GM12878 (cell line): Measurements from ENCODE around the gene SPATA20. TPM values are rescaled to one million over a fixed set of nuclear protein-coding genes. Genes with fewer than 3 reads are reported as not detected.

Experiments used
- ATAC-seq: fragments of 200-7000 bp; cut with Tn5 transposase; 3 replicates; pipeline ENCODE4 v1.9.1; 2020; ENCODE audit warnings: mild to moderate bottlenecking, moderate library complexity
- BruUV-seq: library from RNA; stranded (reverse); fragments of 400-500 nt; replicated peaks from 2 replicates; lab custom pipeline; 2021; lab: Mats Ljungman, UMichigan
- CTCF ChIA-PET: fragments of 300-600 bp; sonication (Branson Sonifier 250); formaldehyde crosslinking; extraction: SDS; loops from one replicate; lab custom pipeline; 2021; ENCODE audit warnings: inconsistent platforms; lab: Yijun Ruan, JAX
- POLR2A ChIA-PET: fragments of 350-600 bp; formaldehyde crosslinking; extraction: SDS; loops from one replicate; lab custom pipeline; 2021; ENCODE audit warnings: inconsistent platforms; lab: Charles Lee
- RAD21 ChIA-PET: fragments of 300-600 bp; sonication (Branson Sonifier 250); formaldehyde crosslinking; loops from one replicate; lab custom pipeline; 2023; ENCODE audit warnings: antibody characterized with exemption; ENCODE audit not compliant: unreplicated experiment; lab: Charles Lee
- SMC1A ChIA-PET: fragments of 300-600 bp; sonication (Branson Sonifier 250); formaldehyde crosslinking; loops from one replicate; lab custom pipeline; 2023; ENCODE audit not compliant: unreplicated experiment, uncharacterized antibody; lab: Charles Lee
- DNase-seq: peaks from one replicate; pipeline ENCODE4 v3.0.0-alpha.2; 2011; ENCODE audit warnings: low read depth, low spot score
- FAIRE-seq: peaks from 3 replicates; lab custom pipeline; 2011; peaks lifted over from hg19 to GRCh38; lab: Jason Lieb, UNC
- H2AFZ ChIP-seq: 2 replicates; pipeline ENCODE4 v1.6.0; 2011; ENCODE audit warnings: low read depth, low read length, control low read depth; ENCODE audit not compliant: control insufficient read depth
- H3K27ac ChIP-seq: 2 replicates; pipeline ENCODE4 v1.5.1; 2011; ENCODE audit warnings: control low read depth; ENCODE audit not compliant: control insufficient read depth, insufficient read depth
- H3K27me3 ChIP-seq, 2 experiments: replicated peaks in 1 of 2; 2 replicates each; pipeline versions ENCODE4 v1.6.0 to v1.6.1; 2011; ENCODE audit warnings: low read length in 1 of 2; ENCODE audit not compliant: control insufficient read depth in 2 of 2, insufficient read depth in 2 of 2
- H3K36me3 ChIP-seq, 2 experiments: 2 replicates each; pipeline ENCODE4 v1.5.1; 2011; ENCODE audit warnings: low read length in 1 of 2; ENCODE audit not compliant: control insufficient read depth in 2 of 2, insufficient read depth in 2 of 2
- H3K4me1 ChIP-seq: 2 replicates; pipeline ENCODE4 v1.6.1; 2011; ENCODE audit warnings: mild to moderate bottlenecking, low read length, moderate library complexity, mixed read lengths; ENCODE audit not compliant: control insufficient read depth, insufficient read depth
- H3K4me2 ChIP-seq: 2 replicates; pipeline ENCODE4 v1.6.0; 2011; ENCODE audit warnings: control low read depth; ENCODE audit not compliant: control insufficient read depth, insufficient read depth
- H3K4me3 ChIP-seq: fragments of 200-600 bp; sonication (generic); 2 replicates; pipeline ENCODE4 v1.5.1; 2016
- H3K79me2 ChIP-seq: 2 replicates; pipeline ENCODE4 v1.6.0; 2011; ENCODE audit warnings: low read length; ENCODE audit not compliant: control insufficient read depth, insufficient read depth
- H3K9ac ChIP-seq: 2 replicates; pipeline ENCODE4 v1.8.0; 2011; ENCODE audit warnings: low read length, control low read depth, mixed read lengths; ENCODE audit not compliant: control insufficient read depth, insufficient read depth
- H3K9me3 ChIP-seq: replicated peaks from 3 replicates; pipeline ENCODE4 v1.5.1; 2011; ENCODE audit warnings: mild to moderate bottlenecking, low read length; ENCODE audit not compliant: control insufficient read depth, insufficient read depth
- H4K20me1 ChIP-seq: 2 replicates; pipeline ENCODE4 v1.6.0; 2011; ENCODE audit not compliant: control insufficient read depth, insufficient read depth
- BRCA1 ChIP-seq: IDR thresholded peaks from 2 replicates; pipeline ENCODE4 v1.6.1; 2011; ENCODE audit warnings: low read depth, low read length, improper control_type of control experiment
- CHD2 ChIP-seq: IDR thresholded peaks from 2 replicates; pipeline ENCODE4 v1.6.1; 2011; ENCODE audit warnings: low read depth, low read length, improper control_type of control experiment, borderline replicate concordance
- FOS ChIP-seq: IDR thresholded peaks from 3 replicates; pipeline ENCODE4 v1.6.1; 2011; ENCODE audit warnings: borderline replicate concordance; ENCODE audit not compliant: insufficient read length; ENCODE audit errors: extremely low read depth
- FOXK2 ChIP-seq: fragments of 450-650 bp; IDR thresholded peaks from 2 replicates; pipeline ENCODE4 v1.6.1; 2017; ENCODE audit warnings: mild to moderate bottlenecking, moderate library complexity
- GATAD2B ChIP-seq: fragments of 450-650 bp; conservative IDR thresholded peaks from 2 replicates; pipeline ENCODE4 v1.6.1; 2017; ENCODE audit warnings: low read depth, mild to moderate bottlenecking, moderate library complexity
- MEF2B ChIP-seq: fragments of 450-650 bp; IDR thresholded peaks from 2 replicates; pipeline ENCODE4 v1.6.1; 2018; ENCODE audit warnings: mild to moderate bottlenecking, moderate library complexity; ENCODE audit not compliant: partially characterized antibody, poor library complexity, severe bottlenecking
- MTA3 ChIP-seq: IDR thresholded peaks from 2 replicates; pipeline ENCODE4 v1.6.1; 2012; ENCODE audit warnings: low read length, inconsistent platforms, borderline replicate concordance
- NFYB ChIP-seq: IDR thresholded peaks from 2 replicates; pipeline ENCODE4 v1.6.1; 2011; ENCODE audit warnings: low read depth, mild to moderate bottlenecking, low read length, improper control_type of control experiment, moderate library complexity; ENCODE audit not compliant: insufficient read depth
- NRF1 ChIP-seq: conservative IDR thresholded peaks from 2 replicates; pipeline ENCODE4 v1.6.1; 2011; ENCODE audit warnings: mild to moderate bottlenecking, low read depth, low read length, improper control_type of control experiment
- PBX3 ChIP-seq: IDR thresholded peaks from 2 replicates; pipeline ENCODE4 v1.6.1; 2011; ENCODE audit warnings: mild to moderate bottlenecking, low read depth, low read length, moderate library complexity; ENCODE audit not compliant: insufficient replicate concordance
- PKNOX1 ChIP-seq: fragments of 450-650 bp; IDR thresholded peaks from 2 replicates; pipeline ENCODE4 v1.6.1; 2016; ENCODE audit warnings: mild to moderate bottlenecking
- RELA ChIP-seq: fragments of 450-650 bp; IDR thresholded peaks from 2 replicates; pipeline ENCODE4 v1.8.0; 2014; ENCODE audit warnings: borderline replicate concordance; ENCODE audit not compliant: partially characterized antibody
- RFX5 ChIP-seq: IDR thresholded peaks from 2 replicates; pipeline ENCODE4 v1.6.1; 2011; ENCODE audit warnings: low read depth, low read length, improper control_type of control experiment
- SP1 ChIP-seq: IDR thresholded peaks from one replicate; pipeline ENCODE4 v1.6.1; 2011; ENCODE audit warnings: low read depth, low read length
- TCF12 ChIP-seq: IDR thresholded peaks from 2 replicates; pipeline ENCODE4 v1.6.1; 2011; ENCODE audit warnings: low read depth, mild to moderate bottlenecking, low read length
- WGBS: methylation state at CpG from one replicate; pipeline ENCODE4 v1.1.6; 2016; ENCODE audit warnings: low lambda C conversion rate; ENCODE audit not compliant: insufficient replicate concordance, insufficient coverage; ENCODE audit errors: missing lambda C conversion rate; 5-methylcytosine and 5-hydroxymethylcytosine counted together
- in situ Hi-C: fragments of 300-500 bp; cut with MboI; formaldehyde crosslinking; loops from 9 replicates; pipeline ENCODE4 v1.14.3; 2018; ENCODE audit warnings: mixed read lengths
- intact Hi-C: fragments of 100-400 bp; cut with micrococcal nuclease; formaldehyde crosslinking; loops from one replicate; pipeline ENCODE4 v1.14.2; 2022; ENCODE audit not compliant: unreplicated experiment
- polyA plus RNA-seq, 11 experiments: library from polyadenylated mRNA; depleted of rRNA in 4 of 11; unstranded in 6 of 11; stranded (reverse) in 5 of 11; fragments of >200 nt; fragmentation: Nextera tagmentation in 4 of 11; fragmentation: Illumina TruSeq in 1 of 11; extraction: Ambion mirVana in 4 of 11; extraction: Trizol in 1 of 11; gene quantifications; 1 replicate in 1 of 11; 2 replicates in 10 of 11; pipeline versions ENCODE4 v1.2.1 to v1.2.3, GENCODE V29; 2011 to 2016; ENCODE audit warnings: inconsistent platforms in 2 of 11, missing spikeins in 2 of 11, low read depth in 1 of 11
- total RNA-seq, 4 experiments: library from RNA; depleted of rRNA in 3 of 4; stranded (reverse); fragments of >200 nt in 3 of 4; fragmentation: Illumina TruSeq in 1 of 4; extraction: Trizol in 1 of 4; gene quantifications; 2 replicates each; pipeline versions ENCODE4 v1.2.1 to v1.2.3, GENCODE V29; 2013 to 2021

The SPATA20 gene
- total and polyA plus RNA-seq, 10 of the 15 experiments (the other 5 are each of a cell fraction or from before 2014, with no cell fraction given): 2.1 to 69.8 (median 26.6) TPM

- TF ChIP-seq MTA3: no peak
These were observed 12.8 kb downstream of the SPATA20 start (continued) for GRCh38 chr17:50559674-50560184.

GRCh38 chr17:50560185-50560824 is 13.3 kb downstream of the SPATA20 start, which contains the start of gene CACNA1G:
CACNA1G (plus strand) TSS chr17:50560715; CDS start chr17:50561460, 745 bp downstream.
- intact Hi-C loops (no loop called here), in situ Hi-C loops (no loop called here)
- POLR2A ChIA-PET: interaction anchor here (0.5 kb wide), 1 partner anchor 1611 kb away, joined by 3 read pairs; no protein-coding TSS in a partner anchor
- no peak for TF ChIP-seq FOXK2
- TF ChIP-seq TCF12: 0 out of 2 replicates have a peak, but pooled peaks have one; percentile 19
- no peak for TF ChIP-seq GATAD2B
- peak; percentile 36 for TF ChIP-seq FOS
- TF ChIP-seq PBX3: peak; percentile 56
- no peak for TF ChIP-seq BRCA1
- TF ChIP-seq NRF1: no peak
- peak; percentile 86 for TF ChIP-seq SP1
- no peak for TF ChIP-seq RELA
- TF ChIP-seq MEF2B: no peak
- no peak for TF ChIP-seq MTA3
- peak; percentile 39; the same call in 1 of the 2 replicates for TF ChIP-seq RFX5
- peak; percentile 68 for TF ChIP-seq PKNOX1
- peak; percentile 84 for TF ChIP-seq NFYB
- 0 out of 2 replicates have a peak, but pooled peaks have one; percentile 46 for TF ChIP-seq CHD2
- peak; percentile 49 for FAIRE-seq
- no peaks in the 10 kb centered on the region for H3K9me3 ChIP-seq
- no peaks in the 10 kb centered on the region for H3K79me2 ChIP-seq
- WGBS: 2% methylated on average over 30 of the region's 56 CpGs
- H3K27ac ChIP-seq: no peak within 1 kb of the TSS
- no peaks in the 10 kb centered on the region for H4K20me1 ChIP-seq
- DNase-seq: no peak
- H3K36me3 ChIP-seq: no peaks in the 10 kb centered on the region
- SMC1A ChIA-PET: interaction anchor here (1.1 kb wide), 1 partner anchor 67 kb away, joined by 3 read pairs; no protein-coding TSS in a partner anchor
- BruUV-seq: no TSS peak
- peak; percentile 97 for ATAC-seq
- peaks cover 20 to 23% of the 10 kb centered on the region in 2 experiments for H3K27me3 ChIP-seq
- H3K4me2 ChIP-seq: peak within 1 kb of the TSS; percentile 100
- no peak within 1 kb of the TSS; the same call in 1 of the 2 replicates for H3K9ac ChIP-seq
- peak within 1 kb of the TSS; percentile 29; the same call in 1 of the 2 replicates for H2AFZ ChIP-seq
- CTCF ChIA-PET: no interaction called here
- H3K4me3 ChIP-seq: peak within 1 kb of the TSS; percentile 72
- RAD21 ChIA-PET: interaction anchor here (1.2 kb wide), 3 partner anchors 11 to 68 kb away, joined by 3 to 6 read pairs (median 3); no protein-coding TSS in a partner anchor
- peaks cover 14% of the 10 kb centered on the region; the same call in 1 of the 2 replicates for H3K4me1 ChIP-seq
